ENCODE data around the gene PTCH1.

Gene PTCH1

GRCh38 chr9:95499046-95499676 is 17.6 kb downstream of the PTCH1 start:
- H3K4me3 ChIP-seq (ENCODE audit: control insufficient read depth, low read depth, low read length): no peak overlapping the region
- TF ChIP-seq, protein P1, sequence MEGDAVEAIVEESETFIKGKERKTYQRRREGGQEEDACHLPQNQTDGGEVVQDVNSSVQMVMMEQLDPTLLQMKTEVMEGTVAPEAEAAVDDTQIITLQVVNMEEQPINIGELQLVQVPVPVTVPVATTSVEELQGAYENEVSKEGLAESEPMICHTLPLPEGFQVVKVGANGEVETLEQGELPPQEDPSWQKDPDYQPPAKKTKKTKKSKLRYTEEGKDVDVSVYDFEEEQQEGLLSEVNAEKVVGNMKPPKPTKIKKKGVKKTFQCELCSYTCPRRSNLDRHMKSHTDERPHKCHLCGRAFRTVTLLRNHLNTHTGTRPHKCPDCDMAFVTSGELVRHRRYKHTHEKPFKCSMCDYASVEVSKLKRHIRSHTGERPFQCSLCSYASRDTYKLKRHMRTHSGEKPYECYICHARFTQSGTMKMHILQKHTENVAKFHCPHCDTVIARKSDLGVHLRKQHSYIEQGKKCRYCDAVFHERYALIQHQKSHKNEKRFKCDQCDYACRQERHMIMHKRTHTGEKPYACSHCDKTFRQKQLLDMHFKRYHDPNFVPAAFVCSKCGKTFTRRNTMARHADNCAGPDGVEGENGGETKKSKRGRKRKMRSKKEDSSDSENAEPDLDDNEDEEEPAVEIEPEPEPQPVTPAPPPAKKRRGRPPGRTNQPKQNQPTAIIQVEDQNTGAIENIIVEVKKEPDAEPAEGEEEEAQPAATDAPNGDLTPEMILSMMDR (conservative IDR thresholded peaks at IDR 0.05; ENCODE audit: control insufficient read depth, insufficient read depth, low read depth, low read length): no peak
- DNase-seq (ENCODE audit: low read depth): no peak

- TF ChIP-seq, protein P1 (conservative IDR thresholded peaks at IDR 0.05; ENCODE audit: control insufficient read depth, insufficient read depth, low read depth, low read length): no peak
- no peak overlapping the region for H3K4me3 ChIP-seq (ENCODE audit: control insufficient read depth, low read depth, low read length)
- DNase-seq (ENCODE audit: low read depth): no peak
These were observed 18.1 kb downstream of the PTCH1 start for GRCh38 chr9:95498641-95499040.

DNA sequence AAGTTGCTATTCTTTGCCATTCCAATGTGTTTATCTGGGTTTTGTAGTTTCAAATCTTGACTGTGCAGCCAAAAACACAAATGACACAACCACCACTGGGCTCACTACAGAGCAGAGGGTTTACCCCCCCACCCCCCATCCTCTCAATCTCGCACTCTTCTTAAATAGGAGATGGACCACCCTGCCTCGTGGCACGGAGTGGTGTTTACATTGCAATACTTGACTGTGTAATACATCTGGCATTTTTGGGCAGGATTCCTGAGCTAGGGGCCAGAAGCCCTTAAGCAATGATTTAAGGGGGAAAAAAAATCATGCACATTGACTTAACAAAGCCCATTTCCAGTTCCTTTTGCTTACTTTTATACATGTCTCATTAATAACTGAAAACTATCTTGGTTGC is 19.0 kb downstream of the PTCH1 start:
- no peak overlapping the region for H3K4me3 ChIP-seq (ENCODE audit: control insufficient read depth, low read depth, low read length)
- TF ChIP-seq, protein P1 (conservative IDR thresholded peaks at IDR 0.05; ENCODE audit: control insufficient read depth, insufficient read depth, low read depth, low read length): no peak
- DNase-seq (ENCODE audit: low read depth): no peak

DNA sequence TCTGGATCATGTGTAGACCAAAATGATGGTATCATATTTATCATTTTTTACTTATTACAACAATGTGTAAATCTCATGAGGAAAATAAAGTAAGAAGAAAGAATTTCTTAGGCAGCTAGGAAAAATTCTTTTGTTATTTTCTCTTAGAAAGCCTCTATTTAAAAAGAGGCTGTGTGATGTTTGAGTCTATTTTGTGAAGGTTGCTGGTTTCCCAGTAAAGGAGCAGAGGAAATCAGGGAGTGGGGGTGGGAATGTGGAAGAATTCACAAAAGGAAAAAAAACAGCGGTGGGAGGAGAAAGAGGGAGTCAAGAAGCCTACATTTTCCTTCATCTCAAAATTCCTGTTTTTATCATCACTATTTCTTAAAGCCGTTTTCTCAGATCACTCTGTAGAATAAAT is 20.1 kb downstream of the PTCH1 start:
- no peak for DNase-seq (ENCODE audit: low read depth)
- H3K4me3 ChIP-seq (ENCODE audit: control insufficient read depth, low read depth, low read length): no peak overlapping the region
- TF ChIP-seq, protein P1 (conservative IDR thresholded peaks at IDR 0.05; ENCODE audit: control insufficient read depth, insufficient read depth, low read depth, low read length): no peak

GRCh38 chr9:95495961-95496360 is 20.8 kb downstream of the PTCH1 start:
- no peak overlapping the region for H3K4me3 ChIP-seq (ENCODE audit: control insufficient read depth, low read depth, low read length)
- no peak for DNase-seq (ENCODE audit: low read depth)
- TF ChIP-seq, protein P1 (conservative IDR thresholded peaks at IDR 0.05; ENCODE audit: control insufficient read depth, insufficient read depth, low read depth, low read length): no peak

DNA sequence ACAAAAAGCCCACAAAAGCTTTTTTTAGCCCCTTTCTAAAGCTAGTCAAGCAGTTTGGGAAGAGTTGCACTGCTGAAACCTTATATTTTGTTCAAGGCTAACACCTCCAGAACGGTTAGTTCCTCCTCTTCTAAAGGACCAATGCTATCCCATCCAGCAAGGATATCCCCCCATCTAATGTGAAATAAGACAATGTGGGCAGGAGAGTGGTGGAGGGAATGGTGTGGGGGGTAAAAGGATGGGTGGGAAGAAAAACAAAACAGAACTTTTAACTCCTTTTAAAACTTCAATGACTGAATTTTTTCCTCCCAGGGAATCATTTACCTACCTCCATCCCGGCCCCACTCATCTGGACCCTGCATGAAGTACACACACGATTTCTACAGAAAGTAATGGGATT is 21.2 kb downstream of the PTCH1 start:
- no peak for DNase-seq (ENCODE audit: low read depth)
- TF ChIP-seq, protein P1 (conservative IDR thresholded peaks at IDR 0.05; ENCODE audit: control insufficient read depth, insufficient read depth, low read depth, low read length): no peak
- H3K4me3 ChIP-seq (ENCODE audit: control insufficient read depth, low read depth, low read length): no peak overlapping the region
